Astrocyte of the hippocampus (primary cell): ENCODE results near the gene MAGEA4.

Source experiments
- DNase-seq: peaks from one replicate; pipeline ENCODE4 v3.0.0; 2011; ENCODE audit warnings: low read depth, low spot score

MAGEA4 gene

DNA sequence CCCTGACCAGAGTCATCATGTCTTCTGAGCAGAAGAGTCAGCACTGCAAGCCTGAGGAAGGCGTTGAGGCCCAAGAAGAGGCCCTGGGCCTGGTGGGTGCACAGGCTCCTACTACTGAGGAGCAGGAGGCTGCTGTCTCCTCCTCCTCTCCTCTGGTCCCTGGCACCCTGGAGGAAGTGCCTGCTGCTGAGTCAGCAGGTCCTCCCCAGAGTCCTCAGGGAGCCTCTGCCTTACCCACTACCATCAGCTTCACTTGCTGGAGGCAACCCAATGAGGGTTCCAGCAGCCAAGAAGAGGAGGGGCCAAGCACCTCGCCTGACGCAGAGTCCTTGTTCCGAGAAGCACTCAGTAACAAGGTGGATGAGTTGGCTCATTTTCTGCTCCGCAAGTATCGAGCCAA is 11.0 kb downstream of the MAGEA4 start:
- DNase-seq, result no peak

DNA sequence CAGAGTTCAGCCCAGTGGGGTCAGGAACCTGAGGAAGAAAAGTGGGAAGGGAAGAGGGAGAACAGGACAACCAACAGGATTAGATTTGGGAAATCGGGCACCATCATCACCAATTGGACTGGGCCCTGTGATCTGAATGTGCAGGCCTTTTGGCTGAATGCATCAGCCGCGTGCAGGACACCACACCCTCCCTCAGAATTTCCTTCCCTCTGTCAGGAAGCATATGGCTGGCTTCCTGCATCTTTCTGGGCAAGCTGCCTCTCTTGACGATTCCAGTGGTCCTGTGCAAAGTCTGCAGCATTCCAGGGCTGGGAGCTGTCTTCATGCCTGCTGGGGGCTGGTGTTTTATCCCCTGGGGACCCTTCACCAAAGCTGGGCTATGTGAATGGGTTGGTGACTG is 16.4 kb downstream of the MAGEA4 start:
- no peak for DNase-seq

DNA sequence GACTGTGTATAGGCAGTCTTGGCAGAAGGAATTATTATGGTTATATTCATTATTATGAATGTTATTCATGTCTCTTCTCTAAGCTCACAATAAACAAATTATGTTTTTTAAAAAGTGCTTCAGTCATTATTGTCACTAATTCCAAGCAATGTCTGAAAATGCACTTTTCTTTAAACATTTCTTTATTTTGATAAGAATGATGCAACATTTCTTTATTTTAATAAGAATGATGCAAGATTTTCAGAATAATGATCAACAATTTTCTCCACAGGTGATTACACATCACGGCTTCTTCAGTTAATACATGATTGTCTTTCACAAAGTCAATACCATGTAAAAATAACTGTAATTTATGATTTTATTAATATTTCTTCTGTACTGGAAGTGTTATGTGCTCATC is 22.7 kb downstream of the MAGEA4 start:
- no peak for DNase-seq

DNA sequence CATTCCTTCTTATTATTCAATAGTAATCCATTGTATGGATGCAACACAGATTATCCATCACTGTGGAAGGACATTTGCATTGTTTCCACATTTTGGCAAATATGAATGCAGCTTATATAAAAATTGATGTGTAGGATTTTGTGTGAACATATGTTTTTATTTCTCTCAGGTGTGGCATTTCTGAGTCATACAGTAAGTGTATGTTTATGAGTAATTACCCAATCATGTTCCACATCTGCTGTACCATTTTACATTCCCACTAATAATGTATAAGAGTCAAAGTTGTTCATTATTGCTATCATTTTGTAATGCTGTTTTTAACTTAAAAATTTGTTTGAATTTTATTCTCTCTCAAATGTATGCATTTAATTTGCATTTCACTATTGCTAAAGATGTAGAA is 25.5 kb downstream of the MAGEA4 start:
- DNase-seq, result no peak

DNA sequence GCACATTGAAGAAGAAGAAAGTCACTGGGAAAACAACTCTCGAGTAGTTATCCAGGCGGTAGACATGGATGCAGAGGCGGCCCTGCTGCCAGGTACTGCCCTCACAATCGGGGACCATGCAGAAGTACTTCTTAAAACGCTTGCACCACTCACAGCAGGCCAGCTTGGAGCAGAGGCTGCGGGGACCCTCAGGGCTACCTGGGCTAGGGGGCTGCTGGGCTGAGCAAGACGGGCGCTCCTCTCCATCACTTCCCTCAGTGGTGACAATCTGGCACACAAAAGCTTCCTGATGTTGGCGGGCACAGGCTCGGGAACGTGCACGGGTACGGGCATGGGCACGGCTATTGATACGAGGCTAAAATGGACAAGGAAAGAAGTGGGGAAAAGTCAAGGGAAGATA is 42.0 kb downstream of the MAGEA4 start:
- no peak for DNase-seq

DNA sequence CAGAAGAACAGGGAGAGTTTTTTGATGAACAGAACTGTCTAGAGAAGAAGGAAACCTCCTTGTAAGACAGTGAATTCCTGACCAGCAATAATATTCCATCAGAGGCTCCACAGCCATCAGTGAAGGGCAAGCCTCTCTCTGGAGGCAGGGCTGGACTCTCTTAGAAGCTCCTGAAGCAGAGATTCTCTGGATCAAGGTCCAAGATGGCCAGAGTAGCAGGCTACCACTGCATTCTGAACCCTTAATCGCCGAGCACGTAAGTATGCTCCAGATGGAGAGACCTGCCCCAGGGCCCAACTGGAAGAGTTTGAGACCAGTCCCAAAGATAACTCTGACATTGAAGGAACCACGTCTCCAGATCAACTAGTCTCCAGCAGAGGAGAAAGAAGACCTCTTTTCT is 45.4 kb downstream of the MAGEA4 start:
- DNase-seq, result no peak

DNA sequence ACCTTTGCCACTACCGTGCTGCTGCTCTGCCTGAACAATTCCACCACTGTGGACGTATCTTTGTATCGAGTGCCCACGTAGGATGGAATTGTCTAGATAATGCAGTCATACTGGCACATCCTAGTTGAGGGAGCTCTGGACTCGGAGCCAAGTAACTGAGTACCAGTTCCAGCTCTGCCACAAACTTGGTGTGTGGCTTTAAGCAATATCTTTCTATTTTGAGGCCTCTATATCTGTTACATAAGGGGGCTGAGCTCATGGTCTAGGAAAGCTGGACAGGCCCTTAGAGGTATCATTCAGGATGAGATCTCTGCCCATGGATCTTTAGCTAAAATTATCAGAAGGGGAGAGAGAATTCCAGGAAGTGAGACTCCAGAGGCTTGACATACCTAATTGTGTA is 49.3 kb downstream of the MAGEA4 start:
- DNase-seq, result no peak

DNA sequence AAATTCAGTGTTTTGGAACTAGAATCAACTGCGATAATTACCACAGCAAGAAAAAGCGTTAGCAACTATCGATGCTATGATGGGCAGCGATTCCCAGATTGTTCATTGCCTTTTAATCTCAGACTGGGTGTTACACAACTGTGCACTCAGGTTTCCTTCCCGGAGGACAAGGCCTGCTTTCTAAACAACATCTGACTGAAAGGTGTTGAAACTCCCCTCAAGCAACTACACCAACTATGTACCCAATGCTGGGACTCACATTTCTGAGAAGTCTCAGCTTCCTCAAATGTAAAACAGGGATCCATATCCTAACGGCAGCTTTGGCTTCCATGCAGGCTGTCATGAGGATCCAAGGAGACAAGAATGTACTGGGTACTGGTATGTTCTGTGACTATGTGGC is 53.5 kb downstream of the MAGEA4 start:
- no peak for DNase-seq

DNA sequence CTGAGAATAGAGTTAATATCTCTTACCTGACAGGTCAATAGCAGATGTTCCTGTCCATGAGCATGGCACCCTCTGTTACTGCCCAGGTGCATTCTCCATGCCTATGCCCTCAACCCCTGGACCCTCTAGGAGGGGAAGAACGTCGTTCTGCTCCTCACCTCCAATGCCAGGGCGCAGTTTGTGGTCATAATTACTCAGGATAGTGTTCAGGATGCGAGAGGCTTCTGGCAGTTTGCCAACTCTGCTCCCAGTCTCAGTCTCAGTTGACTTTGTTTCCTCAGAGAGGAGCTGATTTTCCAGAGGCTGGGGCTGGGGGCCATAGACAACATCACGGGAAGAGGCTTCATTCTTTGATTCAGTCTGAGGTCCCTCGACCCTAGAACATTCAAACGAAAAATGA is 57.3 kb downstream of the MAGEA4 start:
- no peak for DNase-seq

DNA sequence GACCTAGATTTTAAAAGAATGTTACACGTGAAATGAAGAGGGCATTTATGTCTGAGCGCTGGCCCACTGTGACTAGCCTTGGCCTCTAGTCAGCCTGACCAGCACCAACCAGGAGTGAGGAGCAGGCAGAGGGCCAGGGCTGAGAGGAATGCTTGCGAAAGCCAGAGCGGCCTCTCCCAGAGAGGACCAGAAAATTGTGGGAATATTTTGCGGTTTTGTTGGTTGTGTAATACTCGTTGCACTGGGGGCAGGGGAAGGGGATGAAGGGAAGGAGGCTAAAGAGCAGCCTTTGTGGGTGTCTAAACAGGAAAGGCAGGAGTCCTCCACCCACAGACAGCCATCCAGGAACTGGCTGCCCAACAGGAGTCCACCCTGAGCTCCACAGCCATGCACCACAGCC is 58.0 kb downstream of the MAGEA4 start:
- DNase-seq, result peak; percentile 87

DNA sequence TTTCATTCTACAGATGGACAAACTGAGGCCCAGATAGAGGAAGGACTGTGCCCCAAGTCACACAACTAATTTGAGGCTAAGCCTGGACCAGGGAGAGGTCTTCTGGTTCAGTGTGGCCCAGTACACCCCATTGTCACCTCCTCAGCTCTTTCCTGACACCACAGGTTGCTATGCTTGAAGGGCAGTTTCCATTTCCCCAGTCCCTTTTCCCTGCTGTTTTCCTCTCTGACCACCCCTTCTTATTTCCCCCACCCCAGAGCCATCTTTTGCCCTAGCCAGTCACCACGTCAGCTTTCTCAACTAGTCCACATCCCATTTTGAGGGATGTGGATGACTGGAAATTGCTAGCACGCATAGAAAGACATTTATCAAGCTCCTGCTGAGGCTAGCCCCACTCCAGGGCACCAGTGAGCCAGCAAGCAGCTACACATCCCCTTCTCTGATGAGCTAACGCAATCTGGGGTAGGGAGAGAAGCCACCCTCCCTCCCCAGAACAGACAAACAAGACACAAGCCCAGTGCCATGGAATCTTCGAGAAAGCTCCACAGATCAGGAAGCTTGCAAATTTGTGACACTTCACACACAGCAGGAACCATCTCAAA is 60.5 kb downstream of the MAGEA4 start:
- no peak for DNase-seq

DNA sequence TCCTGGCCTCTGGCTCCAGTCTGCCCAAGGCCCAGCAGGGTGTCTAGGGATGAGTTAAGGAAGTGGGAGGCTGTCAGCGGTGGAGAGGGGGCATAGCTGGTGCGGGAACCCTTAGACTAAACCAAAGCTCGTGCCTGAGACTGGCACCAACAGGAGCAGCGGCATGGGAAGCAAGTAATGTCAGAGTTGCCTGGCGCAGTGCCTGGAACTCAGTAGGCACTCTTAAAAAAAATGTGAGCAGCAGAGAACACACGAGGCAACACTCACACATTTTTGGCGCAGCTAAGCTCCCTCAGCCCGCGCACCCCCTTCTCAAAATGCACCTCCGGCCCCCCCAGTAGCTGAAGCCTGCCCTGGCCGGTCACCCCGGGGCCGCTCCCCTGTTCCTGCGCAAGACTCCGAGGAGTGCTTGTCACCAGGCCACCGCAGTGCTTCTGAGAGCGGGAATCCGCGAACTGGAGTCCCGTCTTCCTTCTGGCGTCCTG is 61.2 kb downstream of the MAGEA4 start:
- peak; percentile 54 for DNase-seq
